Measurements from ENCODE around the gene CFAP74. TPM values are rescaled to one million over a fixed set of nuclear protein-coding genes. Genes with fewer than 3 reads are reported as not detected.

CFAP74 gene
- total RNA-seq, 2 experiments from 2014 or later = not detected

DNA sequence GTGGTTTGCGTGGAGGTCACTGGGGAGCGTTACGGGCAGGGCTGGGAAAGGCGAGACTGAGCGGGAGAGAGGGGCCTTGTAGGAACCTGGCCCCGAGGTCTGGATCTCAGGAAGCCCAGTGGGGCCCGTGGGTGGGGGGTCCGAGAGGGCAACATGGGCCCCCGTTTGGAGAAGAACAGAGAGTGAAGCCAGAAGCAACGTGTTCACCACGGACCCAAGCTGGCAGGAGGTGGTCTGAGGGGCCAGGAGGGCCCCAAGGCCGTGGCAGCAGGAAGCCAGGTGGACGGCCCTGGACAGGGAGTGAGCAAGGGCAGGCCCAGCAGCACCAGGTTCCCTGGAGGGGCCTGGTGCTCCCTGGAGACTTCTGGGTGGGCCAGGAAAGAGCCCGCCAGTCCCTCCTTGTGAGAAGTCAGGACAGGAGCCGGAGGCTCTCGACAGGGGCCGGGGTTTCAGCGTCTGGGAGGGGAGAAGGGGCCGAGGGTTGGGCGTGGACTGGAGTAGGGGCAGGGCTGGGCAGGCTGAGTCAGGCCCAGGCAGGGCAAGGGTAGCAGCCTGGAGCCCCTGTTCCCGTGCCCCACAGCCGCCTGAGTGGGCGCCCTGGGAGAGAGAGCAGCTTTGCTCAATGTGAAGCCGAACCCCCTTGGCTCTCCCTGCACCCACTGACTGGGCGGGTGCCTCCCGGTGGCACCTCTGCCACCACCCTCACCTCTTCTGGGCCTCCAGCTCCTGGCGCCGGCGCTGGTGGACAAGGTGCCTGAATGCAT, 33.5 kb downstream of the CFAP74 start:
- ChIA-PET CTCF (no interaction called here), POLR2A (no interaction called here)

DNA sequence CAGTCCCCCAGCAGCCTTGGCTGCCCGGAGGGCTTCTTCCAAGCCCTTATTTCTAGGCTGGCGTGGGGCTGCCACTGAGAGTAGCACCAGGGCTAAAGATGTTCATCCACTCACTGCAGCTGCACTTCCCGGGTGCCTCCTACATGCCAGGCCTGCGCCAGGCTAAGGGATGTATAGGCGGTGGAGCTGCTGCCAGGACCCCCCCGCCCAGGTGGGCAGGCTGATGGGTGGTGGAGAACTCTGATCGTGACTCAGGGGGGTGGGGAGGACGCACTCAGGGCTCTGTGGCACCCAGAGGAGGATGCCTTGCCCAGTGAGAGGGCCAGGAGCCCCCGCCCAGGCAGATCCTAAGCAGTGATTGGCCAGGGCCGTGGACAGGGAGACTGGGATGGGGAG, 34.1 kb downstream of the CFAP74 start:
- Mint-ChIP-seq H3K27ac (no peak overlapping the region), H3K9me3 (peaks cover 10% of the 10 kb centered on the region), H3K27me3 (no peaks in the 10 kb centered on the region), H3K4me1 (no peaks in the 10 kb centered on the region), H3K4me3 (no peak overlapping the region), H3K36me3 (ENCODE audit: low read depth) (no peaks in the 10 kb centered on the region)
- DNase-seq = no peak
- ChIA-PET CTCF (no interaction called here), POLR2A (no interaction called here)

More for the DNA sequence above, 33.5 kb downstream of the CFAP74 start:
- no peak for DNase-seq
- H3K27ac Mint-ChIP-seq = no peak overlapping the region
- no peak overlapping the region for H3K4me3 Mint-ChIP-seq
- no peaks in the 10 kb centered on the region for H3K27me3 Mint-ChIP-seq
- no peaks in the 10 kb centered on the region for H3K4me1 Mint-ChIP-seq
- H3K36me3 Mint-ChIP-seq (ENCODE audit: low read depth) = no peaks in the 10 kb centered on the region
- peaks cover 10% of the 10 kb centered on the region for H3K9me3 Mint-ChIP-seq

DNA sequence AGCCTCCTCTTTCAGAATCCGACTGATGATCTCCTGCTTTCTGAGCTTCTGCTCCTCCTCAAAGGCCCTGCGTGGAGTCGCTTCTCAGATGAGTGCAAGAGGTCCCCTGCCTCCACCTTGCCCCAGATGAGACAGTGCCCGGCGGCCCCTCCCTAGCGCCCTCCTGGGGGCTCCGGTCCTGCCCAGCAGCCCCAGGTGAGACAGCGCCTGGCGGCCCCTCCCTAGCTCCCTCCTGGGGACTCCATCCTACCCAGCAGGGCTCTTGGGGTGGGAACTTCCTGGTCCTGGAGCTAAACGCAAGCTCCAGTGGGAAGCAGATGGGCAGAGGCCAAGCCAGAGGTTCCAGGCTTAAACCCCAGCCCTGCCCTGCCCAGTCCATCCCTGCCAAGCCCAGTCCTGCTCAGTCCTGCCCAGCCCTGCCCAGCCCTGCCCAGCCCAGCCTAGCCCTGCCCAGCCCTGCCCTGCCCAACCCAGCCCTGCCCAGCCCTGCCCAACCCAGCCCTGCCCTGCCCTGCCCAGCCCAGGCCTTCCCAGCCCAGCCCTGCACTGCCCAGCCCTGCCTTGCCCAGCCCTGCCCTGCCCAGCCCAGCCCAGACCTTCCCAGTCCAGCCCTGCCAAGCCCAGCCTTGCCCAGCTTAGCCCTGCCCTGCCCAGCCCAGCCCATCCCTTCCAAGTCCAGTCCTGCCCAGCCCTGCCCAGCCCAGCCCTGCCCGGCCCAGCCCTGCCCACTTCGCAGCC, 34.6 kb downstream of the CFAP74 start:
- Mint-ChIP-seq H3K4me1 (no peaks in the 10 kb centered on the region), H3K27ac (no peak overlapping the region), H3K36me3 (ENCODE audit: low read depth) (no peaks in the 10 kb centered on the region), H3K27me3 (no peaks in the 10 kb centered on the region), H3K4me3 (no peak overlapping the region), H3K9me3 (peaks cover 10% of the 10 kb centered on the region)
- DNase-seq = no peak
- POLR2A ChIA-PET = no interaction called here
- CTCF ChIA-PET = no interaction called here

DNA sequence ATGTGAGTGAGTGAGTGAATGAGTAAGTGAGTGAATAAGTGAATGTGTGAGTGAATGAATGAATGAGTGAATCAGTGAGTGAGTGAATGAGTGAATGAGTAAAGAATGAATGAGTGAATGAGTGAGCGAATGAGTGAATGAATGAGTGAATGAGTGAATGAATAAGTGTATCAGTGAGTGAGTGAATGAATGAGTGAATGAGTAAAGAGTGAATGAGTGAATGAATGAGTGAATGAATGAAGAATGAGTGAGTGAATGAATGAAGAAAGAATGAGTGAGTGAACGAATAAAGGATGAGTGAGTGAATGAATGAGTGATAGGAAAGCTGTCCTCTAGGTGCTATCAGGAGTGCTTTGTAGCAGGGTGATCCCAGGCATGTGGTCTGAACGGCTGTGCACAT, 35.7 kb downstream of the CFAP74 start:
- CTCF ChIA-PET = no interaction called here
- Mint-ChIP-seq H3K27me3 (no peaks in the 10 kb centered on the region), H3K27ac (no peak overlapping the region), H3K4me3 (no peak overlapping the region), H3K4me1 (no peaks in the 10 kb centered on the region), H3K36me3 (ENCODE audit: low read depth) (no peaks in the 10 kb centered on the region), H3K9me3 (peaks cover 10% of the 10 kb centered on the region)
- no peak for DNase-seq
- POLR2A ChIA-PET = no interaction called here

DNA sequence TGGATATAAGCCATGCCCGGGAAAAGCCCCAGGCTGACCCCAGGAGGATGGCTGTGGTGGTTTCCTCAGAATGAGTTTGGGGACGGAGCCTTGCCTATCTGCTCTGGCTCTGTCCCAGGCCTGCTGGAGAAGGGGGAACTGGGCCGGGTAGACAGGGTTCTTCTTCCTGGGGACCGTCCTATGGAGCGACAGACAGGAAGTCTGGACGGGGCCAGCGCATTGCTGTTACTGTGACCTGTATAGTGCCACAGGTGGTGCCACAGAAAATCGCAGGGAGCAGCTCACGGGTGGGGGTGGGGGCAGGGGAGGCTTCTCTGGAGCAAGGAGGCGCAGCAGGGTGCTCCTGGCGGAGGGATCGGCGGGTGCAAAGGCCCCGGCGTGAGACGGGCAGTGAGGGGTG, 36.4 kb downstream of the CFAP74 start:
- DNase-seq = no peak
- CTCF ChIA-PET = no interaction called here

DNA sequence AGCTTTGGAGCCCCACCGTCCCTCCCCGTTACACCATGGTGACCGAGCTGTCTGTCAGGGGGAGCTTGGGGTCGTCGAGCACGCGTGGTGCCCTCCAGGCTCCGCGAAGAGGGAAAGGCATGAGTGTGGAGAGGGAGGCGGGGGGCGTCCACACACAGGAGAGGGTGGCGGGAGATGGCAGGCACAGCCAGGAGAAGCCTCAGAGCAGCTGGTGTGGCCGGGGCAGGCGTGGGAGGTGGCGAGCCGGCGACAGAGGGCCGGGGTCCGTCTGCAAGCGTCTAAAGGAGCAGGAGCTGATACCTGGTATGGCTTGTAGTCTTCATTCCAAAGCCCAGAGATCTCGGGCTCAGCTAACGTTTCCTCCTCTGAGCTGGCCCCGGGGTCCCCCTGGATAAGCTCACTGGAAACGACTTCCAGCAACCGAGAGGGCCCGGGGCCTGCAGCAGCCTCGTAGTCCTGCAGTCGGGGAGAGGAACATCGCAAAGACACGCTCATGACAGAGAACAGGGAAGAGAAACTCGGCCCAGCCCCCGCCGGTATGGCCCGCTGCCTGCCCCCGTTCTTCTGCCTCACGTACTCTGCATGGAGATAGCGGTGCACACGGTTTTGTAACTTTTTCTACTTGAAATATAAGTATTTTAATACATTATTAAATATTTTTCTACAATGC, 37.4 kb downstream of the CFAP74 start:
- H3K27me3 Mint-ChIP-seq = peaks cover 3% of the 10 kb centered on the region
- no peak overlapping the region for H3K27ac Mint-ChIP-seq
- peaks cover 6% of the 10 kb centered on the region for H3K9me3 Mint-ChIP-seq
- no peaks in the 10 kb centered on the region for H3K36me3 Mint-ChIP-seq (ENCODE audit: low read depth)
- ChIA-PET POLR2A (no interaction called here), CTCF (no interaction called here)
- no peaks in the 10 kb centered on the region for H3K4me1 Mint-ChIP-seq
- DNase-seq = no peak
- H3K4me3 Mint-ChIP-seq = no peak overlapping the region

More for the DNA sequence above, 36.4 kb downstream of the CFAP74 start:
- Mint-ChIP-seq H3K4me3 (no peak overlapping the region), H3K4me1 (no peaks in the 10 kb centered on the region), H3K9me3 (peaks cover 10% of the 10 kb centered on the region), H3K27ac (no peak overlapping the region), H3K36me3 (ENCODE audit: low read depth) (no peaks in the 10 kb centered on the region), H3K27me3 (no peaks in the 10 kb centered on the region)
- POLR2A ChIA-PET = no interaction called here

DNA sequence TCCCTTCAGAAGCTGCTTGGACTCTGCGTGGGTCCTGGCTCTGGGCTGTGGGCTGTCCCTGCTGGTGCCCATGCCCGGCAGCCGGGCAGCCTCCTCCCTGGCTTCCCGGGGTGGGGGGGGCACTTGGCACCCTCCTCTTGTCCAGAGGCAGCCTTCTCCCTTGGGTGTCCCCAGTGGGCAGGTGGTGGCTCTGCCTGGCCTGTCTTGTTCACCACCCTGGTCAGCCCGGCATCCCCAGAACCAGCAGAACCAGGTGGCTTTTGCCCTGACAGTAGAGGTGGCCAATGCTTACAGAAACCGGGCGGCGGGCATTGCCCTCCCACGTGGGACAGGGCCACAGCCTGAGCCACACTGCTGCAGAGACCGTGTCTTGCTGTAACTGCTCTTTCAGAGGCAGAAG, 38.0 kb downstream of the CFAP74 start:
- peaks cover 7% of the 10 kb centered on the region for H3K27me3 Mint-ChIP-seq
- POLR2A ChIA-PET = no interaction called here
- no peaks in the 10 kb centered on the region for H3K4me1 Mint-ChIP-seq
- no peaks in the 10 kb centered on the region for H3K9me3 Mint-ChIP-seq
- DNase-seq = no peak
- no peak overlapping the region for H3K27ac Mint-ChIP-seq
- no peak overlapping the region for H3K4me3 Mint-ChIP-seq
- H3K36me3 Mint-ChIP-seq (ENCODE audit: low read depth) = no peaks in the 10 kb centered on the region
- CTCF ChIA-PET = no interaction called here

DNA sequence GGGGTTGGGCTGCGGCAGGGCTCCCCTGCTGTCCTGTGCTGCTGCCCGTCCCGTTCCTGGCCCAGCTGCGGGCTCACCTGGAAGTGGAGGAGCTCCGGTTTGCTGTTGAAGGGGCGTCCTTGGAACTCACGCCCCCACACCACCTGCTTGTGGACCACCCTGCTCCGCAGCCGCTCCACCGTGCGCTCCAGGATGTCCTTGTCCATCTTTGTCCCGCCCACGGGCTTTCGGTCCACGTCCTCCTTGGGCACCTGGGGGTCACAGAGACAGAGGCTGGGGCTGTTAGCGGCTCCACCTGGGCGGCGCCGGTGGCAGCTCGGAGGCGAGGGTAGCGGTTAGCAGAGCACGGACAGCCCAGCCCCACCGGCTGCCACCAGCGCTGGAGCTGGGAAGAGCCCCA, 38.8 kb downstream of the CFAP74 start:
- Mint-ChIP-seq H3K36me3 (ENCODE audit: low read depth) (no peaks in the 10 kb centered on the region), H3K27me3 (peaks cover 10% of the 10 kb centered on the region), H3K9me3 (no peaks in the 10 kb centered on the region), H3K4me3 (no peak overlapping the region), H3K4me1 (no peaks in the 10 kb centered on the region), H3K27ac (no peak overlapping the region)
- POLR2A ChIA-PET = no interaction called here
- DNase-seq = no peak
- CTCF ChIA-PET = no interaction called here

DNA sequence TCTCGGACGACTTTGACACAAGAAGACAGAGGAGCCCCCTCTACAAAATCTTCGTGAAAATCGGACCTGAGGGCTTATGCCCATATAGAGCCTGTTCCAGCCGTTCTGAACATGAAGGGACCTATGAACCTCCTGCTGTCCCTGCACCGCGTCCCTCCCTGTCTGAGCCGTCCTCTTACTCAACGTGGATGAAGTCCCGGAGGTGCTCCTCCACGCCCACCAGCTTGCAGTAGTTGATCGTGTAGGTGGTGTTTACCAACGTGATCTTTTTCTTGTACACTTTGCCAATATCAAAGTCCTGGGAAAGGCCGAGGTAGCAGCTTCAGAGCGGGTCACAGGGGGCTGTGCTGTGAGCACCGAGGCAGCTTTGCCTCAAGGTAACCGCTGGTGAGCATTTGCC, 40.0 kb downstream of the CFAP74 start:
- Mint-ChIP-seq H3K27me3 (peaks cover 10% of the 10 kb centered on the region), H3K9me3 (no peaks in the 10 kb centered on the region), H3K4me3 (no peak overlapping the region), H3K36me3 (ENCODE audit: low read depth) (no peaks in the 10 kb centered on the region), H3K4me1 (no peaks in the 10 kb centered on the region), H3K27ac (no peak overlapping the region)
- no peak for DNase-seq
- CTCF ChIA-PET = no interaction called here
- POLR2A ChIA-PET = no interaction called here

DNA sequence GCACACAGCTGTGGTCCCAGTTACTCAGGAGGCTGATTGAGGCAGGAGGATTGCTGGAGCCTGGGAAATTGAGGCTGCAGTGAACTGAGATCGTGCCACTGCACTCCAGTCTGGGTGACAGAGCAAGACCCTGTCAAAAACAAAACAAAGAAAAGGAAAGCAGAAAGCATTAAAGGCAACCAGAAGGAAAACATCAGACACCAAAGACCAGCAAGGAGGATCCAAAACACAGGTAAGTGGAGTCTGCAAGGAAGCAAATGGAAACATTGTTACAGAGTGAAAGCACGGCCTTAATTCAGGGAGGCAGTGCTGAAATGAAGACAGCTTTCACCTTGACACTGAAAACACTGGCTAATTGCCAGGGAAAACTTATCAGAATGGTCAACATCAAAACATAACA, 40.8 kb downstream of the CFAP74 start:
- Mint-ChIP-seq H3K36me3 (ENCODE audit: low read depth) (no peaks in the 10 kb centered on the region), H3K4me1 (no peaks in the 10 kb centered on the region), H3K27me3 (peaks cover 10% of the 10 kb centered on the region), H3K9me3 (no peaks in the 10 kb centered on the region), H3K27ac (no peak overlapping the region), H3K4me3 (no peak overlapping the region)
- no peak for DNase-seq
- ChIA-PET POLR2A (no interaction called here), CTCF (interaction anchor here (4.5 kb wide), 1 partner anchor 81 kb away, joined by 28 read pairs; no protein-coding TSS in a partner anchor)

DNA sequence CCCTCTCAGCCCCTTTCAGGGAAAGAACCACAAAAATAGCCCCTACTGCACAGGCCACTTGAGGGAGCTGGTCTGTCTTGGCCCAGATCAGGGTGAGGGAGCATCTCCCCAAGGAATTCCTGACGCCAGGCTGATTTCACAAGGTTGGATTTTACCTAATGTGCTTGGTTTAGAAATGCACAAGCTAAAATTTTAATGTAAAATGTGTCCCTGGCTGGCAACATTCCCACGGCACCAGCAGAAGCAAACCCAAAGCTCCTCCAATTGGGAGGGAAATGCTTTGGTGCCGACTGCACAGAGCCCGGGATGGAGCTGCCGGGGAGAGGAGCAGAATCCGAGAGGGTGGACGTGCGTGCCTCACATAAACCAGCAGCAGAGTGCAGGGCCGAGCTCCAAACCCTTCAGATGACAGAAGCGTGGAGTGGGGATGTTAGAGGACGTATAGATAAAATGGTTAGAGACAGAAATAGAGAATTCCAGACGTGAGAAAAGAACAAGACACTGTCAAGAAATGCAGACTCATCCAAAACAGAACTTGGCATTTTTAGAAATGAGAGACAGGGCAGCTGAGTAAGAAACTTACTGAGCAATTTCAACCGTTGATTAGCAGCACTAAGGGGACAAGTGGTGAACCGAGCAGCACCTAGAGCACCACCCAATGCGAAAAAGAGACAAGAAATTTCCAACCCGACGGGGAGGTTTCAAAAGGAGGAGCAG, 42.9 kb downstream of the CFAP74 start:
- CTCF ChIA-PET = interaction anchor here (0.8 to 4.5 kb wide), 4 partner anchors 36 to 179 kb away, joined by 3 to 28 read pairs (median 6); no protein-coding TSS in a partner anchor
- Mint-ChIP-seq H3K27ac (no peak overlapping the region), H3K4me1 (no peaks in the 10 kb centered on the region), H3K9me3 (no peaks in the 10 kb centered on the region), H3K36me3 (ENCODE audit: low read depth) (no peaks in the 10 kb centered on the region), H3K27me3 (peaks cover 10% of the 10 kb centered on the region), H3K4me3 (no peak overlapping the region)
- POLR2A ChIA-PET = no interaction called here
- DNase-seq = no peak

DNA sequence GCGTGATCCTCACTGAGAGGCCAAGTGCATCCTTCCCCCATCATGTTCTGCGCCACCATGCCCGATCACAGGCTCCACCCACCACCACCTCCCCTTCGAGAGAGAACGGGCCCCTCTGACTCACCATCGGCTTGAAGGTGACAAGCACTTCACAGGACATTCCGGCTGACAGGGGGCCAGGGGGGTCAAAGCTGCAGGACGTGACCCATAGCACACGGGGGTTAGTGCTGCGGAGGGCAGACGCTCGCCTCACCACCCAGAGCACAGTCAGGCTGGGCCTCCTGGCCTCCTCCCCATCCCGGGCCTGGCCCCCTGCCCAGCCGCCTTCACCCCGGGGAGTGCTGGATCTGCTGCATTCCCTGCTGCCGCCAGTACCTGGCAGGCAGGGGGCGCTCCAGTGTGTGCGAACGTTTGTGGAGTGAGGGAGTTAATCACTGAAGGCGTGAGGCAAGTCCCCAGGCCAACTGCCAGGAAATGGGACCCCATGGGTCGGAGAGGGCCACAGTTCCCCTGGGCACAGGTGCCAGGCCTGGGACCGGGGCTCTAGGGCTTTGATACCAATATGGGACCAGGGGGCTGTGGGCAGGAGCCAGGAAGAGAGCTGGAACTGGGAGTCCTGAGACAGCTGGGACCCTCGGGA, 43.6 kb downstream of the CFAP74 start:
- H3K27me3 Mint-ChIP-seq = peaks cover 10% of the 10 kb centered on the region
- no peaks in the 10 kb centered on the region for H3K36me3 Mint-ChIP-seq (ENCODE audit: low read depth)
- DNase-seq = peak; percentile 73
- ChIA-PET POLR2A (no interaction called here), CTCF (interaction anchor here (0.8 to 4.5 kb wide), 3 partner anchors 36 to 179 kb away, joined by 3 to 28 read pairs (median 7); no protein-coding TSS in a partner anchor)
- no peak overlapping the region for H3K27ac Mint-ChIP-seq
- H3K4me1 Mint-ChIP-seq = peaks cover under 1% of the 10 kb centered on the region
- no peaks in the 10 kb centered on the region for H3K9me3 Mint-ChIP-seq
- no peak overlapping the region for H3K4me3 Mint-ChIP-seq

DNA sequence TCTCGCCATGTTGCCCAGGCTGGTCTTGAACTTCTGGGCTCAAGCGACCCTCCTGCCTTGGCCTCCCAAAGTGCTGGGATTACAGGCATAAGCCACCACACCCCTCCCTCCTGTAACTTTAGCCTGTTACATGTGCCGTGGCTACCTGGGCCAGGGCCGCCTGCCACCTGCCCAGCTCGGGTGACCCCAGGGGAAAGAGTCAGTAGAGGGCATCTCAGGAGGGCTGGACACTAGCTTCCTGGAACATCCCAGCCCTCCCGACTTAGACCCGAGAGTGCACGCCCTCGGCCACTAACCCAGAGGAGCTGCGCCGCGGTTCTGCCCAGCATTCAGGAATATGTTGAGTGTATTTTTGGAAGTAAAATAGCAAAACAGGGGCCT, 44.1 kb downstream of the CFAP74 start:
- Mint-ChIP-seq H3K27ac (no peak overlapping the region), H3K9me3 (no peaks in the 10 kb centered on the region), H3K27me3 (peaks cover 10% of the 10 kb centered on the region), H3K4me1 (peaks cover 3% of the 10 kb centered on the region), H3K4me3 (no peak overlapping the region), H3K36me3 (ENCODE audit: low read depth) (no peaks in the 10 kb centered on the region)
- CTCF ChIA-PET = interaction anchor here (4.5 kb wide), 1 partner anchor 85 kb away, joined by 28 read pairs; no protein-coding TSS in a partner anchor
- POLR2A ChIA-PET = no interaction called here
- no peak for DNase-seq

Measured in activated CD4-positive, alpha-beta memory T cell treated with anti-CD3 and anti-CD28 coated beads, Interleukin-2, amount 10 ng/mL, durations not matched to agents 7 days and 5 days (primary cell).